ENCODE measurements around the gene ARHGAP15.

ARHGAP15 gene

DNA sequence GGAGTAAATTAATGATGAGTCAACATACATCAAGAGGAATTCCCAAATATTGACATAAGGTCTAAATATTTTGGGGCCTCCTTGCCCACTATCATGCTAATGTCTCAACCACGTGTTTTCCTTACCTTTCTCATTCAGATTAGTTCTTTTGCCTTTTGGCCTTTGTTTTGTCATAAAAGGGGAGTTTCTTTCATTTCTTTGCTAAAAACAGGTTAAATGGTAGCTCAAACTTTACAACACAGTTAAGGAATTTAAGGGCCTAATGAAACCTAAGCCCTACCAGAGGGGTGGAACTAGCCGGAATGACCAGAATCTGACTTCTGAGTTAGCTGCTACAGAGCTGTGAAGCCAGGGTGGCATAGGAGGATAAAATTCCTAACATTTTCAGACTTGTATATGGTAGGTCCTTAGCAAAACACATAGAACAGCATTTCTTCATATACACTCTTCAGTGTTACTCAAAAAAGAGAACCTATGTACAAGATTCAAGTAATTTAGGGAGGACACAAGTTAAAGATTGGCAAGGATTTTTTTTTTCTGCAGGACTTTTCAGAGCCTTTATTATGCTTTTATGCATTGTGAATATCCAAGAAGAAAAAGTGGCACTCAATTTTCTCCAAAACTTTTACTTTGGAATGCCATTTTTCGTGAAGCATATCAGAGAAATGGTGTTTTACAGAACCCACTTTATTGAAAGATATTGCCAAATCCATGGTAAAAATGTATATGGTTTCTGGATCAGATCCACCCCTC lies 633.1 kb downstream of the ARHGAP15 start:
- DNase-seq (ENCODE audit: low spot score): no peak
- no peak overlapping the region for H3K27ac ChIP-seq
- TF ChIP-seq, protein P1, sequence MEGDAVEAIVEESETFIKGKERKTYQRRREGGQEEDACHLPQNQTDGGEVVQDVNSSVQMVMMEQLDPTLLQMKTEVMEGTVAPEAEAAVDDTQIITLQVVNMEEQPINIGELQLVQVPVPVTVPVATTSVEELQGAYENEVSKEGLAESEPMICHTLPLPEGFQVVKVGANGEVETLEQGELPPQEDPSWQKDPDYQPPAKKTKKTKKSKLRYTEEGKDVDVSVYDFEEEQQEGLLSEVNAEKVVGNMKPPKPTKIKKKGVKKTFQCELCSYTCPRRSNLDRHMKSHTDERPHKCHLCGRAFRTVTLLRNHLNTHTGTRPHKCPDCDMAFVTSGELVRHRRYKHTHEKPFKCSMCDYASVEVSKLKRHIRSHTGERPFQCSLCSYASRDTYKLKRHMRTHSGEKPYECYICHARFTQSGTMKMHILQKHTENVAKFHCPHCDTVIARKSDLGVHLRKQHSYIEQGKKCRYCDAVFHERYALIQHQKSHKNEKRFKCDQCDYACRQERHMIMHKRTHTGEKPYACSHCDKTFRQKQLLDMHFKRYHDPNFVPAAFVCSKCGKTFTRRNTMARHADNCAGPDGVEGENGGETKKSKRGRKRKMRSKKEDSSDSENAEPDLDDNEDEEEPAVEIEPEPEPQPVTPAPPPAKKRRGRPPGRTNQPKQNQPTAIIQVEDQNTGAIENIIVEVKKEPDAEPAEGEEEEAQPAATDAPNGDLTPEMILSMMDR (IDR thresholded peaks at IDR 0.05): no peak
- no peak overlapping the region for H3K4me3 ChIP-seq

DNA sequence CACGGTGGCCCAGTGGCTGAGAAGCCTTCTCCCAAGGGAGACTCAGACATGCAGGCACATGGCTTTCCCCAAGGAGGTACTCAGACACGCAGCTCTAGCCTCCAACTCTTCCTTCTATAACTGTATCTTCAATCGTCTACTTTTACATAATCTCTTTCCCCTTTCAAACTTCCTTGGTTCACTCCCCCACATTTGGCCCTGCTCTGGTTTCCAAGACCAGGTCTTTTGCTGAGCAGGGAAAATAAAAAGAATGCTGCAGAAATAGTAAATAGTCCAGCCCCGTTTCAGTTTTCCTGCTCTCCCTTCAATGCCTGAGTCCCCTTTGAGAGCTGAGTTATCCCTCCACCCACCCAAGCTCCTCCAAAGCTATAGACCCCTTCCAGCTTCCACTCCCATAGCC lies 635.0 kb downstream of the ARHGAP15 start:
- Histone ChIP-seq H3K27ac (no peak overlapping the region), H3K4me3 (no peak overlapping the region)
- DNase-seq (ENCODE audit: low spot score): no peak
- TF ChIP-seq, protein P1 (IDR thresholded peaks at IDR 0.05): no peak

DNA sequence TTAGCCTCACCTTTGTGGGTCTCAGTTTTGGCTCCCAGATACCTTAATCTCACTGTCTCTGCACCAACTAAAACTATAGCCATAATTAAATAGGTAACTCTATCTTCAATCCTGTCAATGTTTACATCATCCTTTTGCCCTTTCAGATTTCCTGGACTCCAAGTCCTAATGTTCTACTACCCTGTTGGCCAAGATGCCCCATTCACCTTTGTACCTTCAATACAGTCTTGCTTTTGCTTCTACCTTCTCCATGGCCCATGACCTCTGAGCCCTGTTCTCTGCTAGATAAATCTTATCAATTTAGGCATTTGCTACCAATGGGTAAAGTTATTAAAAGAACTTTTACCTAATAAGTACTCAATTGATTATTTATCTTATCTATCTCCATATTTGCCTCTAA lies 635.5 kb downstream of the ARHGAP15 start:
- TF ChIP-seq, protein P1 (IDR thresholded peaks at IDR 0.05): no peak
- no peak overlapping the region for H3K27ac ChIP-seq
- DNase-seq (ENCODE audit: low spot score): no peak
- H3K4me3 ChIP-seq: no peak overlapping the region

DNA sequence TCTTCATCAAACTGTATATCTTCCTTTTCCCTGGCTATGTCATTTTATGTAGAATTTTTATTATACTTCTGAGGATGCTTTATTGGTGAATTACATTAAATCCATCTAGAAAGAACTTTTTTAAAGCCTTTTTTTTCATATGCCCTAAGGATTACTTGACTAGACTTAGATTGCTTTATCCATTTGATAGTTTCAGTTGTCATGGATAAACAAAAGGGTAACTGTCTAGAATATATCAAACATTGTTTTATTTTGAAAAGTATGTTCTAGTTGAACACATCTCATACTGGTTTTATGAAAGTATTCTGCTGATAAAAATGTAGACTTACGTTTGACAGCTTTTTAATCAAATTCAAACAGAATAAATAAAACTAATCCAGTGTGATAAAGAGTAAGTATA lies 639.8 kb downstream of the ARHGAP15 start:
- no peak overlapping the region for H3K4me3 ChIP-seq
- no peak for DNase-seq (ENCODE audit: low spot score)
- TF ChIP-seq, protein P1 (IDR thresholded peaks at IDR 0.05): no peak

DNA sequence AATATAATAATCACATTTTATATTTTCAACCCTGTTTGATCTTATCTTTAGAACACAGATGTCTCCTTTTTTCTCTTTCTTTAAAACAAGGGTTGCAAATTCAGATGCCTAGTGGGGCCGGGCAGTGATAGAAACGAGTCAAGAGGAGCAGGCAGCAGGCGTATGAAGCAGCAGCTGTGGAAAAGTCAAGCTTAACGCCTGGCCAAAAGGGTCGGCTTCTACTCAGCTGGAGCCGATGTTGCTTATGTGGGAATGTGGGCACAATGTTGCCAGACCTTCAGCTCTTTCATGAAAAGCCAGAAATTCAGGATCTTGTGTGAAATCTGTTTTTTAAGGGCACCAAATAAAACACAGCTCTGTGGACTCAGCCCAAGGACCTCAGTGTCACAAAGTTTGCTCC lies 642.7 kb downstream of the ARHGAP15 start:
- DNase-seq (ENCODE audit: low spot score): no peak
- TF ChIP-seq, protein P1 (IDR thresholded peaks at IDR 0.05): no peak
- no peak overlapping the region for H3K27ac ChIP-seq

More for the DNA sequence above, 639.8 kb downstream of the ARHGAP15 start:
- no peak overlapping the region for H3K27ac ChIP-seq

DNA sequence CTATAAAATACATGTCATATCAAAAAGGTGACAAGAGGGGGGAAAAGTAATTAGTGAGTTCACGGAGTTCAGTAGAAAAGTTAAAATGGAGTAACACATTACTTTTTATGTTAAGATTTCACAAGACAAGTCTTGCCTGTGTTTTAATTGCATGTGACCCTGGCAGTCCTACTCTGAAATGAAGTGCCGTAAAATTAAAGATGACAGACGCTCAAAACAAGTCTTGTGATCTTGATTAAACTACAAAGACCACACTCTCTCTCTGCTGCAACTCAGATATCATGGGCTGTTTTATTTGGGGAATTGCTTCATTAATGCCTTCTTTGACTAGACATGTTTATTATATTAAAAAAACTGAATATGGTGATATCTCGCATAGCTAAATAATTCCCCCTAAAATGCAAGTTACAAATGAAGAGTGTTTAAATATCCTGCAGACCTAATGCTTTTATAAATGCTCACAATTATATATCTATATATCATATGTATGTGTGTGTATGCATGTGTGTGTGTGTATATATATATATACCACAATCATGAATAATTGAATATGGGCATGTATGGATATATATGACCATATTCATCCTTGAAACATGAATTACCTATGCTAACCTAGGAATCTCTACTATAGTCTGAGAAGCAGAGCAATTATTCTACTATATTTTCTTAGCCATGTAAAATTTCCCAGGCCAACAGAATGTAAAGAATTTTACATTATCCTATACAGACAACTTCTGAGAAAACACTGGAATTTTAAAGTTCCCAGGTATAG lies 647.5 kb downstream of the ARHGAP15 start:
- TF ChIP-seq, protein P1 (IDR thresholded peaks at IDR 0.05): no peak
- H3K27ac ChIP-seq: no peak overlapping the region
- H3K4me3 ChIP-seq: no peak overlapping the region
- DNase-seq (ENCODE audit: low spot score): no peak

More for the DNA sequence above, 642.7 kb downstream of the ARHGAP15 start:
- no peak overlapping the region for H3K4me3 ChIP-seq

Data from coronary artery (tissue), 2 donors.